ENCODE data around the gene DNAH17.
A peak's percentile ranks its signal among the peaks of the same experiment; 100 is the strongest.

Gene DNAH17

DNA sequence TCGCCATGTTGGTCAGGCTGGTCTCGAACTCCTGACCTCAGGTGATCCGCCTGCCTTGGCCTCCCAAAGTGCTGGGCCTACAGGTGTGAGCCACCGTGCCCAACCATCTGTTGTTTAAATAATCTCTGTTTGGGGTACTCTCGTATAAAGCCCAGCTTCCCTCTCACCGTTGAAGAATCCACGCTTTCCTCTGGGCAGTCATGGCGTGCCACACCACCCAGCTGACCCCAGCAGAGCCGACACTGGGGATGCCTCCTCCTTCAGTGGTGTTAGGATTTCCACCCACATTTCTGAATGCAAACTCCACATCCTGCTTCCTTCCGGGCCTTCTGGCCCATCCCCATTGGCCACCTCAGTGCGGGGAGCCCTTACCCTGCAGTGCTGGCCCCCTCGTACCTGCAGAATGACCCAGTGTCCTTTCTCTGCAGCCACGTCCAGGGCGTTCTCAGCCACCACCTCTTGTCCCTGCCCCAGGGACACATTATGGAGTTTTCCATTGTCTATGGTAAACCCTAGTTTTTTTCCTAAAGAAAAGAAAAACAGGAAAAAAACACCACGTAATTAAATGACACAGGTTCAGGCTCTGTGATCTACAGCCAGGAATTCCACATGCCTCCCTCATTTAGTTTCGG, 138.4 kb downstream of the DNAH17 start:
- DNase-seq (ENCODE audit: low spot score in 2 of 2) (peak in 1 of 2 donors; percentile 12), ATAC-seq (replicated peaks; ENCODE audit: extremely low read depth, poor library complexity, severe bottlenecking) (peak; percentile 36)
- no peaks in the 10 kb centered on the region for H3K27me3 Mint-ChIP-seq
- H3K27ac Mint-ChIP-seq (ENCODE audit: low read depth): peak overlapping the region; percentile 89
- no peak overlapping the region for H3K4me3 Mint-ChIP-seq
- H3K4me1 Mint-ChIP-seq: peaks cover 5% of the 10 kb centered on the region
- no peaks in the 10 kb centered on the region for H3K9me3 Mint-ChIP-seq
- H3K36me3 Mint-ChIP-seq (ENCODE audit: insufficient read depth): peaks cover 20% of the 10 kb centered on the region

DNA sequence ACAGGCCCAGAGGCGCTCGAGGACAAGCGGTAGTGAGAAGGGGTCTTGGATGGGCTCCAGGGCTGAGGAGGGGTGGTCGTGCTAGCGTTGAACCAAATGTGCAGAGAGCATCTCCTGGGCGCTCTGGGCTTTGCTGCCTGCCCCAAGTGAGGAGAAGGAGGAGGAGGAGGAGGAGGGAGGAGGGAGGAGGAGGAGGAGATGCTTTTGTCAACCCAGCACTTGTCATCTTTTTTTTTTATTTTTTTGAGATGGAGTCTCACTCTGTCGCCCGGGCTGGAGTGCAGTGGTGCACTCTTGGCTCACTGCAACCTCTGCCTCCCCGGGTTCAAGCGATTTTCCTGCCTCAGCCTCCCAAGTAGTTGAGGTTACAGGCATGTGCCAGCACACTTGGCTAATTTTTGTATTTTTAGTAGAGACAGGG, 138.9 kb downstream of the DNAH17 start:
- DNase-seq (ENCODE audit: low spot score in 2 of 2) (no peak), ATAC-seq (replicated peaks; ENCODE audit: extremely low read depth, poor library complexity, severe bottlenecking) (peak; percentile 43)
- H3K9me3 Mint-ChIP-seq: no peaks in the 10 kb centered on the region
- peak overlapping the region; percentile 89 for H3K27ac Mint-ChIP-seq (ENCODE audit: low read depth)
- peaks cover 5% of the 10 kb centered on the region for H3K4me1 Mint-ChIP-seq
- peaks cover 20% of the 10 kb centered on the region for H3K36me3 Mint-ChIP-seq (ENCODE audit: insufficient read depth)
- no peaks in the 10 kb centered on the region for H3K27me3 Mint-ChIP-seq
- H3K4me3 Mint-ChIP-seq: peak overlapping the region; percentile 25

DNA sequence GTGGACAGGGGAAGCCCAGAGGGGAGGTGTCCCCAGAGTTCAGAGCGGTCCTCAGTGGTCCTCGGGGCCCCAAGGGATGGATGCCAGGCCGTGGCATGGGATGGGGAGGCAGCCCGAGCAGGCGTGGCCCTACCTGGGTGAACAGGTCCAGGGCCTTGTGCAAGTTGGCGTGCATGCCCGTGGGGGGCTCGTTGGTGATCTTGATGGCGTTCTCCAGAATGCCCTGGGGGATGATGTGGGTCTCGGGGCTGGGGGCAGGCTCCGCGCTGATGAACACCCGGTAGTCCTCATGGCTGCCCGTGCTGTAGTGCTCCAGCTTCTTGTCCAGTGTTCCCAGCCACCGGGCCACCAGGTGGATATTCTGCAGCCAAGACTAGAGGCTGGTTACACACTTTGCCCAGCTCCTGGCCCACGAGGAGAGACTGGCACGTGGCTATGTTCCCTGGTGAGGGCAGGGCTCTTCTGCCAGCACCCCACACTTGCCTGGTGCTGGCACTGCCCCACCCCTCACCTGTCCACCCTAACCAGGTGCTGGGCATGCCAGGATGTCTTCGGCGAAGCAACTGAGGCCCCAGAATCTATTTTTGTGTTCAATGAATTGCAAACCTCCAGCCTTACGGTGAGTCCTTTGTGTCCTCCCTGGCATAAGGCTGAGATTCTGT, 139.6 kb downstream of the DNAH17 start:
- H3K27me3 Mint-ChIP-seq: no peaks in the 10 kb centered on the region

DNA sequence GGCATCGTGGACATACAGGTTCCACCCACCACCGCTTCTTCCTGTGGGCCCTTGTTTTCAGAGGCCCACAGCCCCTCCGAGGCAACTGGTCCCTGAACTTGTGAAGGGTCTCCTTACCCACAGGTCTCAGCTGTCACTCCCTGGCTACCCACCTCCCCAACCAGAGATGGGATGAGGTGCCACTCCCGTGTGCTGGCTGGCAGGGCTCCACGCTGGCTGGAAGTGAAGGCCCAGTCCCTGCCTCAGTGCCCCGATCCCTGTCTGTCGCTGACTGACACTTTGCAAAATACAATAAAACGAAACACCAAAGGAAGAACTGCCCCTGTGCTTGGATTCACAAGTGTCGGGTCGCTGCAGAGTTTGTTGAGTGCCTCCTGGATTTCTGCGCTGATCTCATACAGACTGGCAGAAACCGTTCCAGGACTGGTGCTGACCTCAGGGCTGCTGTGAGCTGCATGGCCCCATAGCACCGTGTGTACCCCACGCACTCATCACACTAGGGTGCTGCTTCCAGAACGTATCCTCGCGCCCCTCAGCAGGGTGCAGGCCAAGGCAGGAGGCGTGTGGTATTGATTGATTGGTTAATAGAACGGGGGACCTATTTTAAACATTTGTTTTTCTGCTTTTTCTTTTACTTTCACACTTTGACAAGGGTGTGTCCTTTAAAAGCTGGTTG, 141.7 kb downstream of the DNAH17 start:
- no peaks in the 10 kb centered on the region for H3K9me3 Mint-ChIP-seq
- H3K27me3 Mint-ChIP-seq: no peaks in the 10 kb centered on the region
- H3K4me3 Mint-ChIP-seq: no peak overlapping the region
- peaks cover 20% of the 10 kb centered on the region for H3K36me3 Mint-ChIP-seq (ENCODE audit: insufficient read depth)
- H3K4me1 Mint-ChIP-seq: peaks cover 8% of the 10 kb centered on the region
- DNase-seq (ENCODE audit: low spot score in 2 of 2): no peak
- peak overlapping the region; percentile 38 for H3K27ac Mint-ChIP-seq (ENCODE audit: low read depth)
- no peak for ATAC-seq (replicated peaks; ENCODE audit: extremely low read depth, poor library complexity, severe bottlenecking)

More for the DNA sequence above, 139.6 kb downstream of the DNAH17 start:
- Mint-ChIP-seq H3K4me1 (peaks cover 5% of the 10 kb centered on the region), H3K9me3 (no peaks in the 10 kb centered on the region), H3K27ac (ENCODE audit: low read depth) (peak overlapping the region; percentile 89), H3K36me3 (ENCODE audit: insufficient read depth) (peaks cover 20% of the 10 kb centered on the region), H3K4me3 (peak overlapping the region; percentile 25)
- no peak for DNase-seq (ENCODE audit: low spot score in 2 of 2)
- no peak for ATAC-seq (replicated peaks; ENCODE audit: extremely low read depth, poor library complexity, severe bottlenecking)

DNA sequence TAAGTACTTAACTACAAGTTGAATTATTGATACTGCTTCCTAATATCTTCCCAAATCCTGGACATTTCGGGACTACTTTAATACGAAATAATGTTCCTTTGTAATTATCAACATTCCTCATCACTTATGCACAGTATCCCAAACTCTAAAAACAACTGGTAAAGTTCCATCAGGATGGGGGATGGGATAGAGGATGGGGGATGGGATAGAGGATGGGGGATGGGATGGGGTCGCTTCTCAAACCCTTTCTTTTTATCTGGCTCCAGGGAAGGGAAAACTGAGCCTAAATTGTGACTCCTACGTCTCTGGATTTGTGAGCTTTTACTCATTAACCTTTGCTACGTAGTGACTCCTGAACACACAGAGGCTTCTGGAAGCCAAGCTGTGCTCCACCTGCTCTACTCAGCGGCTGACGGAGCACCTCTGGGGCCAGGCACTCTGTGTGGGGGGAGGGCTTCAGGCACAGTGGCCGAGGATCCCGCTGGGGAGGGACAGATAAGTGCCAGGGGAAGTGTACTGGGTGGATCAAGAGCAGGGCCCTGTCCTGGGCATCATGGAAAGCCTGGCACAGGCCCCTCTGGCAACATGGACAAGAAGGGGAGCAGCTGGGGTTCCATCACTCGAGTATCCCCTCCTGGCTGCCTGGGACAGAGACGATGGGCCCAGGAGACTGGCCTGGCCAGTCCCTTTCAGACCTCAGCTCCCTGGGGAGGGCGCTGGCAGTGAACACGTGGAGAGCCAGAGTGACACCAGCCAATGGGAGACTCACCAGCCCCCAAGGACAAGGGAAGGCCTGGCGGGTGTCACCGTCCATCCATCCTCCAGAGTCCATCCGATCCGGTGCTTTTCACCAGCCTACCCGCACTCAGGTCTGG, 142.5 kb downstream of the DNAH17 start:
- ATAC-seq (replicated peaks; ENCODE audit: extremely low read depth, poor library complexity, severe bottlenecking) (no peak), DNase-seq (ENCODE audit: low spot score in 2 of 2) (no peak)
- Mint-ChIP-seq H3K36me3 (ENCODE audit: insufficient read depth) (peaks cover 20% of the 10 kb centered on the region), H3K4me3 (no peak overlapping the region), H3K27me3 (no peaks in the 10 kb centered on the region), H3K27ac (ENCODE audit: low read depth) (peak overlapping the region; percentile 38), H3K9me3 (no peaks in the 10 kb centered on the region), H3K4me1 (peaks cover 8% of the 10 kb centered on the region)

DNA sequence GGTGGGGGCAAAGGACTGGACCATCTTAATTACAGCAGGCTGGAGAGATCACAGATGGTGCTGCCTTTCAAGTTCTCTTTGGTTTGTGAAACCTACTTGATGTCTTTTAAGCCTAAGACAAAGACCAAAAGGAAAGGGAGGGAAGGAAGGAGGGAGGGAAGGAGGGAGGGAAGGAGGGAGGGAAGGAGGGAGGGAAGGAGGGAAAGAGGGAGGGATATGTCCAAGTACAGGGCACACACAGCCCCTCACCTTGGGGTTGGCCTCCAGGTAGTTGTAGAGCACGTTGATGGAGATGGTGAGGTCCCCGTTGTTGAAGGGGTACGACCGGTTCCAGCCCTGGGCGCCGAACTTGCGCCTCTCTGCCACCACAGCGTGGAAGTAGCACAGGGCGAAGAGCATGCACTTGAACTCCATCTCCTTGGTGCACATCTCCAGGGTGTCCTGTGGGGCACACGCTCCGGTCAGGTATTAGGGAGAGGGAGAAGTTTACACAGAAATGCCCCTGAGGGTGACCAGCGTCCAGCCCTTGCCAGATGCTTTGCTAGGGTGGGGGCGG, 143.3 kb downstream of the DNAH17 start:
- ATAC-seq (replicated peaks; ENCODE audit: extremely low read depth, poor library complexity, severe bottlenecking) (no peak), DNase-seq (ENCODE audit: low spot score in 2 of 2) (no peak)
- Mint-ChIP-seq H3K9me3 (no peaks in the 10 kb centered on the region), H3K4me1 (peaks cover 8% of the 10 kb centered on the region), H3K4me3 (no peak overlapping the region), H3K27ac (ENCODE audit: low read depth) (no peak overlapping the region), H3K36me3 (ENCODE audit: insufficient read depth) (peaks cover 21% of the 10 kb centered on the region), H3K27me3 (no peaks in the 10 kb centered on the region)

DNA sequence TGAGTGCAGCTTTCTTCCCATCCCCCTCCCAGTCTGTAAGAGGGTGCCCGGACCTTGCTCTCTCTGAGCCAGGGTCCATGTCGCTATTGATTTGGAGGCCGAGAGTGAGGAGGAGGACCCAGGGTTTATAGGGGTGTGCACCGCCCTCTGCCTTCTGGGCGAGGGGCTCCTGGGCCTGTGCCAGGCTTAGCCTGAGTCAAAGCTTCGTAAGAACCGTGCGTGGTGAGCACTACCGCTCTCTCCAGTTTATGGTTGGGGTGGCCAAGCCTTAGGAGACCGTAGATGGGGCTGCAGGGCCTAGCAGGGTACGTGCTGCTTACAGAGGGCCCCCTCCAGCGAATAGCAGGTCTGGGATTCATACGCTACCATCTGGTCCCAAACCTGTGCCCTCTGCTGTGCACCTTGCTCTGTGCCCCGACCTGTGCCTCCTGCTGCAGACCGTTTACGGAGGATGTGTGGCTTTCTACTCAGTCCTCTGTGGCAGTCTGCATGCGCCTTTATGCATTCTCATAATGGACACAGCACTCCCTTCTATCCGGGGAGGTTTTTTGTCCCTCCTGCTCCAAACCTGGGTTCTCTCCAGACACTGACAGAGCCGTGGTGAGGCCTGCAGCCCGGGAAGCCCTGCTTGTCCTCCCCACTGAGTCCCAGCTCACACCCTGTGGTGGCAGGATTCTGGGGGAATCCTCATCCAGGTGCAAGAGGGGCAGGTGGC, 144.0 kb downstream of the DNAH17 start:
- no peak for ATAC-seq (replicated peaks; ENCODE audit: extremely low read depth, poor library complexity, severe bottlenecking)
- Mint-ChIP-seq H3K4me1 (peaks cover 8% of the 10 kb centered on the region), H3K4me3 (no peak overlapping the region), H3K36me3 (ENCODE audit: insufficient read depth) (peaks cover 18% of the 10 kb centered on the region), H3K9me3 (no peaks in the 10 kb centered on the region), H3K27me3 (no peaks in the 10 kb centered on the region), H3K27ac (ENCODE audit: low read depth) (no peak overlapping the region)
- DNase-seq (ENCODE audit: low spot score in 2 of 2): no peak

DNA sequence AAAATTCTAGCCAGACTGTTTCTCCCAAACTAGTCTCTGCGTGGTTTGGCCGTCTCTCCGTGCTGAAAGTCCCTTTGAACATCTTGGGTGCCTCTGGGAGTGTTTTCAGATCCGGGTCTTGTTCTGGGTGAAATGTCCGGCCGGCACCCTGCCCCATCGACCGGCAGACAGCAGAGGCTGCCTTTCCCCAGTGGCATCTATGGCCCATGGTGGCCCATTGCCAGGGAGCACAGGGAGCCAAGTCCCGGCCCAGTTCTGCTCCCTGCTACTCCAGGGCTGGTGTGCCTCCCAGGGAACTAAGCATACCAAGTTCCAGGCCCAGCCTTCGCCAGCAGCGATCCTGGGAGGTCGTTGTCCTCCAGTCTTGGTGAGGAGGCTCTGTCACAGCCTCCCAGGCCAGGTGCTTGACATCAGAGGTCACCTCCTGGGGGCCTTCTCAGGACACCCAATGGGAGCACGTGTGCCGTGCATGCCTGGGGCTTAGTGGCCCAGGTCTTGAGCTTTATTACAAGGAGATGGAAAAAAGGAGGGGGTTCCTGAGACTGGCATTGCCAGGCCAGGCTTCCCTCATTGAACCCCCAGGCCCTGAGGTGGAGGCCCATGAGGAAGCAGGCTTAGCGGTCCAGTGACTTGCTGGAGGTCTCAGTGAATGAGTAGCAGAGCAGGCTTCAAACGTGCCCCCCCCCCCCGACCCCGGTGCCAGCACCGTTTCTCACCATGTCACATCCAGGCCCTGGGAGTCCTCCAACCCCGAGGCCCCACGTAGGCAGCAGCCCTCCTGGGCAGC, 144.8 kb downstream of the DNAH17 start:
- Mint-ChIP-seq H3K27me3 (no peaks in the 10 kb centered on the region), H3K9me3 (no peaks in the 10 kb centered on the region), H3K4me3 (no peak overlapping the region), H3K36me3 (ENCODE audit: insufficient read depth) (peaks cover 19% of the 10 kb centered on the region), H3K27ac (ENCODE audit: low read depth) (no peak overlapping the region), H3K4me1 (peaks cover 8% of the 10 kb centered on the region)
- no peak for DNase-seq (ENCODE audit: low spot score in 2 of 2)
- no peak for ATAC-seq (replicated peaks; ENCODE audit: extremely low read depth, poor library complexity, severe bottlenecking)

DNA sequence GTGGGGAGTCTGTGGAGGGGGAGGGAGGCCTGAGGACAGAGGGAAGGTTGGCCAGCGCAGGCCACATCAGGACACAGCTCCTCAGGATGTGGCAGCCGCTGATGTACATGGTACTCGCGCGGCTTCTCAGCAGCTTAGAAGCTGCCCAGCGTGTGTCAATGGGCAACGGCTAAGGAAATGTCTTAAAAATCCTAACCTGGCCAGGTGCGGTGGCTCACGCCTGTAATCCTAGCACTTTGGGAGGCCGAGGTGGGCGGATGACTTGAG, 145.6 kb downstream of the DNAH17 start:
- Mint-ChIP-seq H3K27ac (ENCODE audit: low read depth) (no peak overlapping the region), H3K27me3 (no peaks in the 10 kb centered on the region), H3K4me1 (peaks cover 8% of the 10 kb centered on the region), H3K36me3 (ENCODE audit: insufficient read depth) (peaks cover 20% of the 10 kb centered on the region), H3K9me3 (no peaks in the 10 kb centered on the region), H3K4me3 (no peak overlapping the region)
- DNase-seq (ENCODE audit: low spot score in 2 of 2) (no peak), ATAC-seq (replicated peaks; ENCODE audit: extremely low read depth, poor library complexity, severe bottlenecking) (no peak)

DNA sequence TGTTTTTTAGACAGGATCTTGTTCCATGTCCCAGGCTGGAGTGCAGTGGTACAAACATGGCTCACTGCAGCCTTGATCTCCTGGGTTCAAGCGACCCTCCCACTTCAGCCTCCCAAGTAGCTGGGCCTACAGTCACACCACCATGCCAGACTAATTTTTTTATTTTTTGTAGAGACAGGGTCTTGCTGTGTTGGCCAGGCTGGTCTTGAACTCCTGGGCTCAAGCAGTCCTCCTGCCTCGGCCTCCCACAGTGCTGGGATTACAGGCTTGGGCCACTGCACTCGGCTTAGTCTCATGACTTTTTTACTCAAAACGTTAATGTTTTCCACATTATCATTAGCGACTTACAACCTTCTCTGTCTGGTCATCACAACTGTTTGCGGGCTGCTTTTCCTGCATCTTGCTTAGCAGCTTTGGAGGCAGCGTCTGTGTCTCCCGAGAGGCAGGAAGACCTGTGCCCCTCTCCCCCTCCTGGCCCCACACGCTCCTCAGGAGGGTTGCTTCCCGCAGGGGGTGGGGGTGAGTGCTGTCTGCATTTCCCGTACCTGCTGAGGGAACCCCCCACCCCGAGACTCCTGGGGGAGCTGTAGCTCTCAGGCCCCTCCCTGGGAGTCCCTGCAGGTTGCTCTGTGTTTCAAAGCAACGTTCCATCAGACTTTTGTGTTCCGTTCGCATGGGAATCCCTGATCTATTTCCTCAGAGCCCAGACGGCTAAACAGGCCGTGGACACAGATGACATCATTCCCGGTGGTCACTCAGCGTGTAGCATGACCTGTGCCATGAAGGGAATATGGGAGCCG, 146.1 kb downstream of the DNAH17 start:
- H3K36me3 Mint-ChIP-seq (ENCODE audit: insufficient read depth): peaks cover 21% of the 10 kb centered on the region
- H3K4me3 Mint-ChIP-seq: no peak overlapping the region
- no peaks in the 10 kb centered on the region for H3K9me3 Mint-ChIP-seq
- no peak for DNase-seq (ENCODE audit: low spot score in 2 of 2)
- no peak for ATAC-seq (replicated peaks; ENCODE audit: extremely low read depth, poor library complexity, severe bottlenecking)
- H3K4me1 Mint-ChIP-seq: peaks cover 8% of the 10 kb centered on the region
- H3K27me3 Mint-ChIP-seq: no peaks in the 10 kb centered on the region
- H3K27ac Mint-ChIP-seq (ENCODE audit: low read depth): peak overlapping the region; percentile 22

DNA sequence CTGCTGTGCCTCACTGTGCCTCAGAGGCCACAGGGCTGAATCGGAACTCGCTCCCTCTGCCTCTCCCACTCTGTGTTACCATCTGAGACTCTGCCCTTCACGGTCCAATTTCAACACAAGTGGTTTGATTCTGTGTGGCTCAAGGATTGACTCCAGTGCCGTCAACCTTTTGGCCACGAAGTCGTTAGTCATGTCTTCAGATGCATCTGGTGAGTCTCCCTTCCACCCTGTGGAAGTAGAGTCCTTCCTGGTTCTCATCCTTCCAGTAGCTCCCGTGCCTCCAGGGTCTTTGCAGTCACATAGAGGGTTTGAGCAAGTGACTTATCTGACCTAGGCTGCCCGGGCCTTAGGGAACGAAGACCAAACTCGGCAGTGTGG, 147.6 kb downstream of the DNAH17 start:
- DNase-seq (ENCODE audit: low spot score in 2 of 2) (no peak), ATAC-seq (replicated peaks; ENCODE audit: extremely low read depth, poor library complexity, severe bottlenecking) (no peak)
- Mint-ChIP-seq H3K36me3 (ENCODE audit: insufficient read depth) (peaks cover 22% of the 10 kb centered on the region), H3K9me3 (no peaks in the 10 kb centered on the region), H3K27me3 (no peaks in the 10 kb centered on the region), H3K4me1 (peaks cover 4% of the 10 kb centered on the region), H3K4me3 (no peak overlapping the region), H3K27ac (ENCODE audit: low read depth) (no peak overlapping the region)

Data from central memory CD8-positive, alpha-beta T cell (primary cell).